HCT116 (cell line): ENCODE data around the gene SORBS1. TPM values are rescaled to one million over a fixed set of nuclear protein-coding genes. Genes with fewer than 3 reads are reported as not detected.

Experiments
- ATAC-seq: fragments of 200-7000 bp; cut with Tn5 transposase; 2 replicates; pipeline ENCODE4 v1.9.1; 2020; ENCODE audit warnings: mild to moderate bottlenecking, moderate library complexity
- BruUV-seq: library from RNA; stranded (reverse); fragments of 400-500 nt; replicated peaks from 2 replicates; lab custom pipeline; 2021; lab: Mats Ljungman, UMichigan
- CTCF ChIA-PET: fragments of 300-600 bp; sonication (Branson Sonifier 250); formaldehyde crosslinking; loops from one replicate; lab custom pipeline; 2021; ENCODE audit warnings: antibody characterized with exemption; lab: Charles Lee
- POLR2A ChIA-PET: fragments of 300-600, 350-600 bp; sonication (Branson Sonifier 250); formaldehyde crosslinking; loops from one replicate; lab custom pipeline; 2021; ENCODE audit warnings: antibody characterized with exemption; lab: Charles Lee
- RAD21 ChIA-PET, 2 experiments: fragments of 300-600 bp; sonication (Branson Sonifier 250); formaldehyde crosslinking; loops; one replicate each; lab custom pipeline; 2023; ENCODE audit warnings: low total read pairs in 2 of 2; ENCODE audit not compliant: uncharacterized antibody in 2 of 2, unreplicated experiment in 2 of 2, low non-redundant PET in 1 of 2; lab: Charles Lee
- DNase-seq: peaks from one replicate; pipeline ENCODE4 v3.0.0-alpha.2; 2010; ENCODE audit warnings: low read depth, low spot score
- H2AFZ ChIP-seq: fragments of 200-600 bp; shearing (Covaris generic), sonication (generic); 2 replicates; pipeline ENCODE4 v1.6.1; 2017; ENCODE audit warnings: low read depth, mixed run types, mixed read lengths, antibody characterized with exemption, low read length; ENCODE audit not compliant: poor library complexity, severe bottlenecking
- H3K27ac ChIP-seq: 2 replicates; pipeline ENCODE4 v1.5.1; 2012; ENCODE audit warnings: low read depth, low read length
- H3K27me3 ChIP-seq: fragments of 200-600 bp; sonication (generic); 2 replicates; pipeline ENCODE4 v1.6.1; 2016; ENCODE audit warnings: mixed run types, low read length, mixed read lengths; ENCODE audit not compliant: insufficient read depth
- H3K36me3 ChIP-seq, 2 experiments: fragments of 200-500 bp in 1 of 2; fragments of 200-600 bp in 1 of 2; sonication (Bioruptor generic) in 1 of 2; sonication (generic) in 1 of 2; 2 replicates each; pipeline versions ENCODE4 v1.5.1 to v1.6.1; 2014 to 2016; ENCODE audit warnings: low read length in 2 of 2, inconsistent platforms in 1 of 2, mixed read lengths in 1 of 2, mixed run types in 1 of 2; ENCODE audit not compliant: insufficient read depth in 2 of 2, control insufficient read depth in 1 of 2
- H3K4me1 ChIP-seq, 2 experiments: fragments of 200-600 bp in 1 of 2; sonication (generic) in 1 of 2; 2 replicates each; pipeline versions ENCODE4 v1.5.1 to v1.6.1; 2012 to 2017; ENCODE audit warnings: low read length in 2 of 2, inconsistent platforms in 1 of 2, mild to moderate bottlenecking in 1 of 2, mixed read lengths in 1 of 2, mixed run types in 1 of 2, moderate library complexity in 1 of 2; ENCODE audit not compliant: insufficient read depth in 2 of 2, control insufficient read depth in 1 of 2
- H3K4me2 ChIP-seq: fragments of 200-600 bp; sonication (generic); 2 replicates; pipeline ENCODE4 v1.6.1; 2017; ENCODE audit warnings: mixed run types, low read length, mixed read lengths
- H3K4me3 ChIP-seq, 2 experiments: fragments of 200-600 bp in 1 of 2; sonication (generic) in 1 of 2; replicated peaks in 1 of 2; 2 replicates each; pipeline ENCODE4 v1.5.1; 2011 to 2016; ENCODE audit warnings: low read length in 2 of 2, control low read depth in 1 of 2, low read depth in 1 of 2, mild to moderate bottlenecking in 1 of 2, mixed read lengths in 1 of 2, mixed run types in 1 of 2
- H3K79me2 ChIP-seq: fragments of 200-600 bp; sonication (generic); 2 replicates; pipeline ENCODE4 v1.6.1; 2017; ENCODE audit warnings: mild to moderate bottlenecking, mixed run types, low read length, moderate library complexity, mixed read lengths; ENCODE audit not compliant: insufficient read depth
- H3K9ac ChIP-seq: fragments of 200-600 bp; sonication (generic); 2 replicates; pipeline ENCODE4 v1.6.1; 2016; ENCODE audit warnings: low read length, mixed read lengths
- H3K9me2 ChIP-seq: fragments of 200-600 bp; sonication (generic), shearing (Covaris generic); 2 replicates; pipeline ENCODE4 v1.6.1; 2017; ENCODE audit warnings: mixed run types, mild to moderate bottlenecking, moderate library complexity; ENCODE audit not compliant: insufficient read depth
- H3K9me3 ChIP-seq, 2 experiments: fragments of 200-500 bp in 1 of 2; fragments of 200-600 bp in 1 of 2; sonication (Bioruptor generic) in 1 of 2; sonication (generic) in 1 of 2; 2 replicates each; pipeline ENCODE4 v1.6.1; 2014 to 2017; ENCODE audit warnings: low read length in 2 of 2, mixed read lengths in 2 of 2, inconsistent platforms in 1 of 2, low read depth in 1 of 2, mild to moderate bottlenecking in 1 of 2, mixed run types in 1 of 2, moderate library complexity in 1 of 2; ENCODE audit not compliant: control insufficient read depth in 1 of 2, insufficient read depth in 1 of 2
- H4K20me1 ChIP-seq: fragments of 200-600 bp; sonication (generic), shearing (Covaris generic); 2 replicates; pipeline ENCODE4 v1.6.1; 2017; ENCODE audit warnings: mixed run types, mild to moderate bottlenecking, moderate library complexity; ENCODE audit not compliant: insufficient read depth
- CBX3 ChIP-seq: IDR thresholded peaks from 2 replicates; pipeline ENCODE4 v1.6.1; 2012; ENCODE audit warnings: low read depth
- EGR1 ChIP-seq: IDR thresholded peaks from 2 replicates; pipeline ENCODE4 v1.6.1; 2012; ENCODE audit warnings: low read depth
- EZH2 ChIP-seq: fragments of 200-600 bp; sonication (generic); IDR thresholded peaks from 2 replicates; pipeline ENCODE4 v1.6.1; 2017; ENCODE audit warnings: antibody characterized with exemption, mixed run types
- EZH2phosphoT487 ChIP-seq: fragments of 200-600 bp; IDR thresholded peaks from 2 replicates; pipeline ENCODE4 v1.6.1; 2018; ENCODE audit warnings: antibody characterized with exemption, borderline replicate concordance
- FOSL1 ChIP-seq: IDR thresholded peaks from 2 replicates; pipeline ENCODE4 v1.6.1; 2012; ENCODE audit warnings: low read depth
- JUND ChIP-seq: IDR thresholded peaks from 2 replicates; pipeline ENCODE4 v1.6.1; 2012
- RAD21 ChIP-seq: IDR thresholded peaks from 2 replicates; pipeline ENCODE4 v1.6.1; 2012; ENCODE audit warnings: low read depth, mild to moderate bottlenecking
- SIN3A ChIP-seq: IDR thresholded peaks from 2 replicates; pipeline ENCODE4 v1.6.1; 2012; ENCODE audit warnings: low read depth
- YY1 ChIP-seq: IDR thresholded peaks from 2 replicates; pipeline ENCODE4 v1.6.1; 2011; ENCODE audit warnings: low read length, low read depth, moderate library complexity, mild to moderate bottlenecking; ENCODE audit not compliant: insufficient replicate concordance; ENCODE audit errors: extremely low read depth
- ZNF274 ChIP-seq: fragments of 200-500 bp; sonication (Bioruptor generic); IDR thresholded peaks from 2 replicates; pipeline ENCODE4 v1.6.1; 2014; ENCODE audit warnings: mild to moderate bottlenecking, low read depth, low read length, inconsistent platforms
- intact Hi-C: fragments of 100-400 bp; cut with micrococcal nuclease; formaldehyde crosslinking; loops from 2 replicates; pipeline ENCODE4 v1.10.0; 2022
- total RNA-seq: library from RNA; stranded (reverse); gene quantifications from one replicate; pipeline ENCODE4 v1.2.1, GENCODE V29; 2021; ENCODE audit not compliant: unreplicated experiment
- TF ChIP-seq, protein P1 (sequence below): IDR thresholded peaks from 2 replicates; pipeline ENCODE4 v1.6.1; 2012
- TF ChIP-seq, protein P2 (sequence below): IDR thresholded peaks from 2 replicates; pipeline ENCODE4 v1.6.1; 2011; ENCODE audit warnings: mild to moderate bottlenecking, low read length, moderate library complexity; ENCODE audit not compliant: insufficient replicate concordance; ENCODE audit errors: extremely low read depth
- TF ChIP-seq, protein P3 (sequence below), 3 experiments: fragments of 200-600 bp in 1 of 3; sonication (generic) in 1 of 3; IDR thresholded peaks in 2 of 3; conservative IDR thresholded peaks in 1 of 3; 2 replicates each; pipeline ENCODE4 v1.5.1; 2012 to 2017; ENCODE audit warnings: low read depth in 2 of 3, low read length in 2 of 3, antibody characterized with exemption in 1 of 3, borderline replicate concordance in 1 of 3, control low read depth in 1 of 3, mild to moderate bottlenecking in 1 of 3, mixed read lengths in 1 of 3, mixed run types in 1 of 3, moderate library complexity in 1 of 3; ENCODE audit not compliant: insufficient read depth in 1 of 3
- TF ChIP-seq, protein P4 (sequence below): IDR thresholded peaks from 2 replicates; pipeline ENCODE4 v1.6.1; 2012
- TF ChIP-seq, protein P5 (sequence below): IDR thresholded peaks from 2 replicates; pipeline ENCODE4 v1.6.1; 2012; ENCODE audit warnings: low read depth

SORBS1 gene
- total RNA-seq, 1 experiment from 2014 or later, result 3.4 TPM

DNA sequence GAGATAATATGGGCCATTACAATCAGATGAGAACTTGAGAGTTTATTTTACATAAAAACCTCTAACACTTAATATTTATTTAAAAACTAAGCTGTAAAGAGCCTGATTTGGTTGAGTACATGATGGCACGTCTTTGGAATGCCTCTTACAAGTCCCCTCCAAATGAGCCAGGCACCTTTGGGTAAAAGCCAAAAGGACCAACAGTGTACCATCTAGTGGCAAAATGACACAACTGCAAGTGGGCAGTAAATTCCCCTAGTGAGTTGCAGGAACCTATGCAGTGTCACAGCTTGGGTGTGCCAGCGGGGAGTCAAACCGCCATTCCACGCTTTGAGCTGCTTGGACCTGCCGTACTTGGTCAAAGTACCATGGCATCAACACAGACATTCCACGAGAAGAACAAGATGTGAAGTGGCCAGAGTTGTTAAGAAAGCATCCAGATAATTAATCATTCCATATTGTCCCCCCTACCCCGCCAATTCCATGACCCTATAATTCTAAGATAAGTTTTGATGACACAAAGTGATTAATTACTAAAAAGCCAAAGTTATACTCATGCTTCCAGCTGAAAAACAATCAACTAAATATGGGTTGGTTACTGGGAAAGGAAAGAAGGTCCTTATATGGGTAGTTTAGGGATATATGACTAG lies 115.2 kb downstream of the SORBS1 start:
- Histone ChIP-seq H3K79me2 (no peaks in the 10 kb centered on the region), H3K9me3 (no peaks in the 10 kb centered on the region), H3K27ac (peak overlapping the region; percentile 36; the same call in 1 of the 2 replicates), H3K4me1 (peaks cover 19 to 25% of the 10 kb centered on the region in 2 experiments), H3K36me3 (no peaks in the 10 kb centered on the region), H3K4me2 (peak overlapping the region; percentile 61), H2AFZ (peak overlapping the region; percentile 96), H4K20me1 (no peaks in the 10 kb centered on the region), H3K4me3 (0 out of 4 replicates have a peak overlapping the region, but pooled peaks of 1 of the 2 experiments have one; percentile 9), H3K9me2 (no peaks in the 10 kb centered on the region), H3K9ac (no peak overlapping the region), H3K27me3 (no peaks in the 10 kb centered on the region)
- BruUV-seq, result no TSS peak
- ChIA-PET RAD21 (interaction anchor here (0.7 kb wide), 3 partner anchors 15 to 154 kb away, joined by 3 read pairs; no protein-coding TSS in a partner anchor), CTCF (interaction anchor here (0.6 to 7.1 kb wide), 12 partner anchors 11 to 248 kb away, joined by 3 to 49 read pairs (median 4); partner anchors contain the start of gene TCTN3), POLR2A (interaction anchor here (1.6 kb wide), 1 partner anchor 145 kb away, joined by 3 read pairs; no protein-coding TSS in a partner anchor)
- DNase-seq (peak; percentile 80), ATAC-seq (peak; percentile 90)
- TF ChIP-seq EZH2phosphoT487 (no peak), ZNF274 (no peak), FOSL1 (no peak), EGR1 (no peak), CBX3 (peak; percentile 65), SIN3A (no peak), EZH2 (no peak), JUND (no peak), RAD21 (peak; percentile 56), YY1 (peak; percentile 51)
- TF ChIP-seq, protein P1, sequence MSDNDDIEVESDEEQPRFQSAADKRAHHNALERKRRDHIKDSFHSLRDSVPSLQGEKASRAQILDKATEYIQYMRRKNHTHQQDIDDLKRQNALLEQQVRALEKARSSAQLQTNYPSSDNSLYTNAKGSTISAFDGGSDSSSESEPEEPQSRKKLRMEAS, result no peak
- TF ChIP-seq, protein P2, sequence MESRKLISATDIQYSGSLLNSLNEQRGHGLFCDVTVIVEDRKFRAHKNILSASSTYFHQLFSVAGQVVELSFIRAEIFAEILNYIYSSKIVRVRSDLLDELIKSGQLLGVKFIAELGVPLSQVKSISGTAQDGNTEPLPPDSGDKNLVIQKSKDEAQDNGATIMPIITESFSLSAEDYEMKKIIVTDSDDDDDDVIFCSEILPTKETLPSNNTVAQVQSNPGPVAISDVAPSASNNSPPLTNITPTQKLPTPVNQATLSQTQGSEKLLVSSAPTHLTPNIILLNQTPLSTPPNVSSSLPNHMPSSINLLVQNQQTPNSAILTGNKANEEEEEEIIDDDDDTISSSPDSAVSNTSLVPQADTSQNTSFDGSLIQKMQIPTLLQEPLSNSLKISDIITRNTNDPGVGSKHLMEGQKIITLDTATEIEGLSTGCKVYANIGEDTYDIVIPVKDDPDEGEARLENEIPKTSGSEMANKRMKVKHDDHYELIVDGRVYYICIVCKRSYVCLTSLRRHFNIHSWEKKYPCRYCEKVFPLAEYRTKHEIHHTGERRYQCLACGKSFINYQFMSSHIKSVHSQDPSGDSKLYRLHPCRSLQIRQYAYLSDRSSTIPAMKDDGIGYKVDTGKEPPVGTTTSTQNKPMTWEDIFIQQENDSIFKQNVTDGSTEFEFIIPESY, result no peak
- TF ChIP-seq, protein P3, sequence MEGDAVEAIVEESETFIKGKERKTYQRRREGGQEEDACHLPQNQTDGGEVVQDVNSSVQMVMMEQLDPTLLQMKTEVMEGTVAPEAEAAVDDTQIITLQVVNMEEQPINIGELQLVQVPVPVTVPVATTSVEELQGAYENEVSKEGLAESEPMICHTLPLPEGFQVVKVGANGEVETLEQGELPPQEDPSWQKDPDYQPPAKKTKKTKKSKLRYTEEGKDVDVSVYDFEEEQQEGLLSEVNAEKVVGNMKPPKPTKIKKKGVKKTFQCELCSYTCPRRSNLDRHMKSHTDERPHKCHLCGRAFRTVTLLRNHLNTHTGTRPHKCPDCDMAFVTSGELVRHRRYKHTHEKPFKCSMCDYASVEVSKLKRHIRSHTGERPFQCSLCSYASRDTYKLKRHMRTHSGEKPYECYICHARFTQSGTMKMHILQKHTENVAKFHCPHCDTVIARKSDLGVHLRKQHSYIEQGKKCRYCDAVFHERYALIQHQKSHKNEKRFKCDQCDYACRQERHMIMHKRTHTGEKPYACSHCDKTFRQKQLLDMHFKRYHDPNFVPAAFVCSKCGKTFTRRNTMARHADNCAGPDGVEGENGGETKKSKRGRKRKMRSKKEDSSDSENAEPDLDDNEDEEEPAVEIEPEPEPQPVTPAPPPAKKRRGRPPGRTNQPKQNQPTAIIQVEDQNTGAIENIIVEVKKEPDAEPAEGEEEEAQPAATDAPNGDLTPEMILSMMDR (IDR thresholded peaks at IDR 0.05 in 2 of 3, conservative IDR thresholded peaks at IDR 0.05 in 1 of 3; ENCODE audit: borderline replicate concordance in 1 of 3, insufficient read depth in 1 of 3, low read depth in 2 of 3, low read length in 2 of 3), result peak; percentile 62 to 90 (median 86); a peak in 5 of 6 replicates
- TF ChIP-seq, protein P4, sequence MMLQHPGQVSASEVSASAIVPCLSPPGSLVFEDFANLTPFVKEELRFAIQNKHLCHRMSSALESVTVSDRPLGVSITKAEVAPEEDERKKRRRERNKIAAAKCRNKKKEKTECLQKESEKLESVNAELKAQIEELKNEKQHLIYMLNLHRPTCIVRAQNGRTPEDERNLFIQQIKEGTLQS, result no peak
- TF ChIP-seq, protein P5, sequence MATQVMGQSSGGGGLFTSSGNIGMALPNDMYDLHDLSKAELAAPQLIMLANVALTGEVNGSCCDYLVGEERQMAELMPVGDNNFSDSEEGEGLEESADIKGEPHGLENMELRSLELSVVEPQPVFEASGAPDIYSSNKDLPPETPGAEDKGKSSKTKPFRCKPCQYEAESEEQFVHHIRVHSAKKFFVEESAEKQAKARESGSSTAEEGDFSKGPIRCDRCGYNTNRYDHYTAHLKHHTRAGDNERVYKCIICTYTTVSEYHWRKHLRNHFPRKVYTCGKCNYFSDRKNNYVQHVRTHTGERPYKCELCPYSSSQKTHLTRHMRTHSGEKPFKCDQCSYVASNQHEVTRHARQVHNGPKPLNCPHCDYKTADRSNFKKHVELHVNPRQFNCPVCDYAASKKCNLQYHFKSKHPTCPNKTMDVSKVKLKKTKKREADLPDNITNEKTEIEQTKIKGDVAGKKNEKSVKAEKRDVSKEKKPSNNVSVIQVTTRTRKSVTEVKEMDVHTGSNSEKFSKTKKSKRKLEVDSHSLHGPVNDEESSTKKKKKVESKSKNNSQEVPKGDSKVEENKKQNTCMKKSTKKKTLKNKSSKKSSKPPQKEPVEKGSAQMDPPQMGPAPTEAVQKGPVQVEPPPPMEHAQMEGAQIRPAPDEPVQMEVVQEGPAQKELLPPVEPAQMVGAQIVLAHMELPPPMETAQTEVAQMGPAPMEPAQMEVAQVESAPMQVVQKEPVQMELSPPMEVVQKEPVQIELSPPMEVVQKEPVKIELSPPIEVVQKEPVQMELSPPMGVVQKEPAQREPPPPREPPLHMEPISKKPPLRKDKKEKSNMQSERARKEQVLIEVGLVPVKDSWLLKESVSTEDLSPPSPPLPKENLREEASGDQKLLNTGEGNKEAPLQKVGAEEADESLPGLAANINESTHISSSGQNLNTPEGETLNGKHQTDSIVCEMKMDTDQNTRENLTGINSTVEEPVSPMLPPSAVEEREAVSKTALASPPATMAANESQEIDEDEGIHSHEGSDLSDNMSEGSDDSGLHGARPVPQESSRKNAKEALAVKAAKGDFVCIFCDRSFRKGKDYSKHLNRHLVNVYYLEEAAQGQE, result no peak
- intact Hi-C loops, result loop anchor here (5.0 kb wide), 1 partner anchor 156 kb away; no protein-coding TSS in a partner anchor
